Measurements from ENCODE around the gene UCK2. TPM values are rescaled to one million over a fixed set of nuclear protein-coding genes. Genes with fewer than 3 reads are reported as not detected.
A peak's percentile ranks its signal among the peaks of the same experiment; 100 is the strongest.

UCK2 gene
- total and polyA plus RNA-seq, 9 of the 15 experiments (the other 6 are each of a cell fraction or from before 2014, with no cell fraction given): 71.6 to 145 (median 95.8) TPM

DNA sequence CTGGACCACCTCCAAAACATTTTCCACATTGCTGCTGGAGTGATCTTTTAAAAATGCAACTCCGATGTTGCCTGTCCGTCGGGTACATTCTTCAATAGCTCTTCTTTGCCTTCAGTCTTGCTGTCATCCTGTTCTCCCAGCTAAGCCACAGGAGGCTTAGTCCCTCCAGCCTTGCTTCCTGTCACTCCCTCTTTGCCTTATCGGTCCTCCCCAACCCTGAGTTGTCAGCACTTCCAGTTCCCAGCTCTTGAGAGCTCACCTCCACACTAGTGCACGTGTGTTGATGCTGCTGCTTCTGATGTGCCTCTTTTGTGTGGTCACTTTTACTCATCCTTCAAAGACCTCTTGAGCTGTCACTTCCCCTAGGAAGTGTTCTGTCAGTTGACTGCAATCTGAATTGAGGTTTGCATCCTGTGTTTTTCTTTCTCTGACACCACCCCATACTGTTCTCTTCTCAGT, 15.3 kb downstream of the UCK2 start (continued):
- no peak for TF ChIP-seq TAF7 (tag; IDR thresholded peaks at IDR 0.05)
- TF ChIP-seq, protein P1, sequence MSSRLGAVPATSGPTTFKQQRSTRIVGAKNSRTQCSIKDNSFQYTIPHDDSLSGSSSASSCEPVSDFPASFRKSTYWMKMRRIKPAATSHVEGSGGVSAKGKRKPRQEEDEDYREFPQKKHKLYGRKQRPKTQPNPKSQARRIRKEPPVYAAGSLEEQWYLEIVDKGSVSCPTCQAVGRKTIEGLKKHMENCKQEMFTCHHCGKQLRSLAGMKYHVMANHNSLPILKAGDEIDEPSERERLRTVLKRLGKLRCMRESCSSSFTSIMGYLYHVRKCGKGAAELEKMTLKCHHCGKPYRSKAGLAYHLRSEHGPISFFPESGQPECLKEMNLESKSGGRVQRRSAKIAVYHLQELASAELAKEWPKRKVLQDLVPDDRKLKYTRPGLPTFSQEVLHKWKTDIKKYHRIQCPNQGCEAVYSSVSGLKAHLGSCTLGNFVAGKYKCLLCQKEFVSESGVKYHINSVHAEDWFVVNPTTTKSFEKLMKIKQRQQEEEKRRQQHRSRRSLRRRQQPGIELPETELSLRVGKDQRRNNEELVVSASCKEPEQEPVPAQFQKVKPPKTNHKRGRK (tag; IDR thresholded peaks at IDR 0.05): no peak
- TF ChIP-seq, protein P2, sequence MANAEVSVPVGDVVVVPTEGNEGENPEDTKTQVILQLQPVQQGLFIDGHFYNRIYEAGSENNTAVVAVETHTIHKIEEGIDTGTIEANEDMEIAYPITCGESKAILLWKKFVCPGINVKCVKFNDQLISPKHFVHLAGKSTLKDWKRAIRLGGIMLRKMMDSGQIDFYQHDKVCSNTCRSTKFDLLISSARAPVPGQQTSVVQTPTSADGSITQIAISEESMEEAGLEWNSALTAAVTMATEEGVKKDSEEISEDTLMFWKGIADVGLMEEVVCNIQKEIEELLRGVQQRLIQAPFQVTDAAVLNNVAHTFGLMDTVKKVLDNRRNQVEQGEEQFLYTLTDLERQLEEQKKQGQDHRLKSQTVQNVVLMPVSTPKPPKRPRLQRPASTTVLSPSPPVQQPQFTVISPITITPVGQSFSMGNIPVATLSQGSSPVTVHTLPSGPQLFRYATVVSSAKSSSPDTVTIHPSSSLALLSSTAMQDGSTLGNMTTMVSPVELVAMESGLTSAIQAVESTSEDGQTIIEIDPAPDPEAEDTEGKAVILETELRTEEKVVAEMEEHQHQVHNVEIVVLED (CRISPR knock-in tag; IDR thresholded peaks at IDR 0.05): no peak
- 0 out of 2 replicates have a peak, but pooled peaks have one; percentile 27 for TF ChIP-seq MIER1 (IDR thresholded peaks at IDR 0.05; ENCODE audit: low read depth)
- TF ChIP-seq CCAR2 (IDR thresholded peaks at IDR 0.05; ENCODE audit: low read depth, low read length): no peak
- no peak for TF ChIP-seq ZNF408 (CRISPR knock-in tag; IDR thresholded peaks at IDR 0.05; ENCODE audit: low read depth)
- peak; percentile 91 for TF ChIP-seq MECOM (CRISPR knock-in tag; IDR thresholded peaks at IDR 0.05)
- no peak for TF ChIP-seq ZKSCAN1 (IDR thresholded peaks at IDR 0.05; ENCODE audit: low read depth, low read length)
- no peak for TF ChIP-seq SETDB1 (IDR thresholded peaks at IDR 0.05; ENCODE audit: low read length)
- no peak for TF ChIP-seq YY1 (IDR thresholded peaks at IDR 0.05; ENCODE audit: borderline replicate concordance in 1 of 3, control insufficient read depth in 1 of 3, extremely low read depth in 1 of 3, insufficient read depth in 3 of 3, insufficient read length in 1 of 3, insufficient replicate concordance in 2 of 3, low read depth in 1 of 3, low read length in 2 of 3)
- no peak for TF ChIP-seq ZNF175 (CRISPR knock-in tag; IDR thresholded peaks at IDR 0.05; ENCODE audit: low read depth)
- TF ChIP-seq KAT8 (IDR thresholded peaks at IDR 0.05; ENCODE audit: low read depth): no peak
- TF ChIP-seq, protein P3, sequence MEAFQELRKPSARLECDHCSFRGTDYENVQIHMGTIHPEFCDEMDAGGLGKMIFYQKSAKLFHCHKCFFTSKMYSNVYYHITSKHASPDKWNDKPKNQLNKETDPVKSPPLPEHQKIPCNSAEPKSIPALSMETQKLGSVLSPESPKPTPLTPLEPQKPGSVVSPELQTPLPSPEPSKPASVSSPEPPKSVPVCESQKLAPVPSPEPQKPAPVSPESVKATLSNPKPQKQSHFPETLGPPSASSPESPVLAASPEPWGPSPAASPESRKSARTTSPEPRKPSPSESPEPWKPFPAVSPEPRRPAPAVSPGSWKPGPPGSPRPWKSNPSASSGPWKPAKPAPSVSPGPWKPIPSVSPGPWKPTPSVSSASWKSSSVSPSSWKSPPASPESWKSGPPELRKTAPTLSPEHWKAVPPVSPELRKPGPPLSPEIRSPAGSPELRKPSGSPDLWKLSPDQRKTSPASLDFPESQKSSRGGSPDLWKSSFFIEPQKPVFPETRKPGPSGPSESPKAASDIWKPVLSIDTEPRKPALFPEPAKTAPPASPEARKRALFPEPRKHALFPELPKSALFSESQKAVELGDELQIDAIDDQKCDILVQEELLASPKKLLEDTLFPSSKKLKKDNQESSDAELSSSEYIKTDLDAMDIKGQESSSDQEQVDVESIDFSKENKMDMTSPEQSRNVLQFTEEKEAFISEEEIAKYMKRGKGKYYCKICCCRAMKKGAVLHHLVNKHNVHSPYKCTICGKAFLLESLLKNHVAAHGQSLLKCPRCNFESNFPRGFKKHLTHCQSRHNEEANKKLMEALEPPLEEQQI (IDR thresholded peaks at IDR 0.05): no peak
- no peak for TF ChIP-seq EWSR1 (IDR thresholded peaks at IDR 0.05; ENCODE audit: borderline replicate concordance, low read depth, partially characterized antibody)

Measured in K562 (cell line).